A549 (cell line): ENCODE results near the gene HOXC6.

Experiments
- CEBPB ChIP-seq, 2 experiments: fragments of >200 bp in 1 of 2; sonication (Bioruptor Twin) in 1 of 2; formaldehyde crosslinking in 1 of 2; IDR thresholded peaks; 2 replicates each; pipeline ENCODE4 v1.6.1; 2012 to 2016
- POLR2A ChIP-seq: IDR thresholded peaks from 2 replicates; pipeline ENCODE4 v1.6.1; 2012; ENCODE audit warnings: mild to moderate bottlenecking, low read length
- POLR2AphosphoS2 ChIP-seq: conservative IDR thresholded peaks from 2 replicates; pipeline ENCODE4 v1.6.1; 2012; ENCODE audit warnings: low read length, improper control_type of control experiment, inconsistent platforms
- ZNF302 ChIP-seq: fragments of 250-450 bp; sonication (Bioruptor Pico); IDR thresholded peaks from 2 replicates; pipeline ENCODE4 v1.9.0; 2021; ENCODE audit warnings: inconsistent platforms, mild to moderate bottlenecking, moderate library complexity
- TF ChIP-seq, protein P1 (sequence below): fragments of >200 bp; sonication (Bioruptor Twin); formaldehyde crosslinking; IDR thresholded peaks from 3 replicates; pipeline ENCODE4 v1.5.1; 2016

GRCh38 chr12:54059668-54060067, 31.4 kb downstream of the HOXC6 start:
- TF ChIP-seq, protein P1, sequence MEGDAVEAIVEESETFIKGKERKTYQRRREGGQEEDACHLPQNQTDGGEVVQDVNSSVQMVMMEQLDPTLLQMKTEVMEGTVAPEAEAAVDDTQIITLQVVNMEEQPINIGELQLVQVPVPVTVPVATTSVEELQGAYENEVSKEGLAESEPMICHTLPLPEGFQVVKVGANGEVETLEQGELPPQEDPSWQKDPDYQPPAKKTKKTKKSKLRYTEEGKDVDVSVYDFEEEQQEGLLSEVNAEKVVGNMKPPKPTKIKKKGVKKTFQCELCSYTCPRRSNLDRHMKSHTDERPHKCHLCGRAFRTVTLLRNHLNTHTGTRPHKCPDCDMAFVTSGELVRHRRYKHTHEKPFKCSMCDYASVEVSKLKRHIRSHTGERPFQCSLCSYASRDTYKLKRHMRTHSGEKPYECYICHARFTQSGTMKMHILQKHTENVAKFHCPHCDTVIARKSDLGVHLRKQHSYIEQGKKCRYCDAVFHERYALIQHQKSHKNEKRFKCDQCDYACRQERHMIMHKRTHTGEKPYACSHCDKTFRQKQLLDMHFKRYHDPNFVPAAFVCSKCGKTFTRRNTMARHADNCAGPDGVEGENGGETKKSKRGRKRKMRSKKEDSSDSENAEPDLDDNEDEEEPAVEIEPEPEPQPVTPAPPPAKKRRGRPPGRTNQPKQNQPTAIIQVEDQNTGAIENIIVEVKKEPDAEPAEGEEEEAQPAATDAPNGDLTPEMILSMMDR, result no peak
- TF ChIP-seq POLR2A (no peak), ZNF302 (CRISPR knock-in tag) (no peak), POLR2AphosphoS2 (no peak), CEBPB (IDR thresholded peaks at IDR 0.05) (no peak)
